ENCODE results near the gene IL2RA. TPM values are rescaled to one million over a fixed set of nuclear protein-coding genes. Genes with fewer than 3 reads are reported as not detected.

IL2RA gene
- total and polyA plus RNA-seq, 9 of the 15 experiments (the other 6 are each of a cell fraction or from before 2014, with no cell fraction given): 0.95 TPM; not detected in 8

DNA sequence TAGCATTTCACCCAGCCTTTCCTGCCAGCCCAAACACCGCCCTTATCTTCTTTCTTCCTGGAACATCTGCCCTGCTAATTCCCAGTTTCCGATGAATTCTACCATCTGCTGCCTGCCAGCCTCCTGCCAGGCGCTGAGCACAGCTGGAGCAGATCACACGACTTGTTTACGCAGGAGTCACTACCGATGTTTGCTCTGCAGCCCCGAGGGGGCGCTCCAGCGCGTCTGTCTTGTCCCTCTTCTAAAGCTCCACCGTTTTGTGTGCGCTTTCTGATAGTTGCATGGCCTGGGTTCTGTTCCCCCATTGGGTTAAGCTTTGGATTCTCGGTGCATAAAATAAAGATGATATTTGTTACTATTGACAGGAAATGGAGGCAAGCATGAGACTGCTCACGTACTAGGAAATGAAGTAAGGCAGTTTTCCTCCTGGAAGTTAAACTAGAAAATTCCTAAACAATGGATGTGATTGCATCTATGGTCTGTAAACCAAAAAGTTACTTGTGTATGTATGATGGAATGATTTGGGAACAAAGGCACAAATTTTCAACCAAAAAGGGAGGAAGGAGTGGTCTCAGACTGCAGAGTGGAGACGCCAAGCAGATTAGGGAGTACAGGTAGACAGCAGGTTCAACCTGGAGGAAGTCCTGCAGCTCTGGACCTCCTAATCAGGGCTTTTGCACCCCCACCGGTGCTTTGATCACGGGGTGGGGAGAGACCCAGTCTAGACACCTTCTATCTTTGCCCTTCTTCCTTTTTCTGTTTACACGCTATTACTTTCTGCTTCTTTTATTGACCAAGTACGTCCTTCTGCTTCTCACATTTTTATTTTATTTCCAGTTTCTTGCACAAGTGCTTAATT lies 24.4 kb upstream of the IL2RA start (continued):
- TF ChIP-seq, protein P1, sequence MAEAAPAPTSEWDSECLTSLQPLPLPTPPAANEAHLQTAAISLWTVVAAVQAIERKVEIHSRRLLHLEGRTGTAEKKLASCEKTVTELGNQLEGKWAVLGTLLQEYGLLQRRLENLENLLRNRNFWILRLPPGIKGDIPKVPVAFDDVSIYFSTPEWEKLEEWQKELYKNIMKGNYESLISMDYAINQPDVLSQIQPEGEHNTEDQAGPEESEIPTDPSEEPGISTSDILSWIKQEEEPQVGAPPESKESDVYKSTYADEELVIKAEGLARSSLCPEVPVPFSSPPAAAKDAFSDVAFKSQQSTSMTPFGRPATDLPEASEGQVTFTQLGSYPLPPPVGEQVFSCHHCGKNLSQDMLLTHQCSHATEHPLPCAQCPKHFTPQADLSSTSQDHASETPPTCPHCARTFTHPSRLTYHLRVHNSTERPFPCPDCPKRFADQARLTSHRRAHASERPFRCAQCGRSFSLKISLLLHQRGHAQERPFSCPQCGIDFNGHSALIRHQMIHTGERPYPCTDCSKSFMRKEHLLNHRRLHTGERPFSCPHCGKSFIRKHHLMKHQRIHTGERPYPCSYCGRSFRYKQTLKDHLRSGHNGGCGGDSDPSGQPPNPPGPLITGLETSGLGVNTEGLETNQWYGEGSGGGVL (CRISPR knock-in tag; IDR thresholded peaks at IDR 0.05): no peak
- TF ChIP-seq TSC22D4 (tag; IDR thresholded peaks at IDR 0.05): no peak
- TF ChIP-seq KLF1 (tag; IDR thresholded peaks at IDR 0.05): no peak
- peak; percentile 69; the same call in 1 of the 2 replicates for TF ChIP-seq XRCC5 (IDR thresholded peaks at IDR 0.05; ENCODE audit: low read depth, low read length)
- TF ChIP-seq, protein P2, sequence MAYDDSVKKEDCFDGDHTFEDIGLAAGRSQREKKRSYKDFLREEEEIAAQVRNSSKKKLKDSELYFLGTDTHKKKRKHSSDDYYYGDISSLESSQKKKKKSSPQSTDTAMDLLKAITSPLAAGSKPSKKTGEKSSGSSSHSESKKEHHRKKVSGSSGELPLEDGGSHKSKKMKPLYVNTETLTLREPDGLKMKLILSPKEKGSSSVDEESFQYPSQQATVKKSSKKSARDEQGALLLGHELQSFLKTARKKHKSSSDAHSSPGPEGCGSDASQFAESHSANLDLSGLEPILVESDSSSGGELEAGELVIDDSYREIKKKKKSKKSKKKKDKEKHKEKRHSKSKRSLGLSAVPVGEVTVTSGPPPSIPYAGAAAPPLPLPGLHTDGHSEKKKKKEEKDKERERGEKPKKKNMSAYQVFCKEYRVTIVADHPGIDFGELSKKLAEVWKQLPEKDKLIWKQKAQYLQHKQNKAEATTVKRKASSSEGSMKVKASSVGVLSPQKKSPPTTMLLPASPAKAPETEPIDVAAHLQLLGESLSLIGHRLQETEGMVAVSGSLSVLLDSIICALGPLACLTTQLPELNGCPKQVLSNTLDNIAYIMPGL (CRISPR knock-in tag; IDR thresholded peaks at IDR 0.05): no peak
- TF ChIP-seq, protein P3, sequence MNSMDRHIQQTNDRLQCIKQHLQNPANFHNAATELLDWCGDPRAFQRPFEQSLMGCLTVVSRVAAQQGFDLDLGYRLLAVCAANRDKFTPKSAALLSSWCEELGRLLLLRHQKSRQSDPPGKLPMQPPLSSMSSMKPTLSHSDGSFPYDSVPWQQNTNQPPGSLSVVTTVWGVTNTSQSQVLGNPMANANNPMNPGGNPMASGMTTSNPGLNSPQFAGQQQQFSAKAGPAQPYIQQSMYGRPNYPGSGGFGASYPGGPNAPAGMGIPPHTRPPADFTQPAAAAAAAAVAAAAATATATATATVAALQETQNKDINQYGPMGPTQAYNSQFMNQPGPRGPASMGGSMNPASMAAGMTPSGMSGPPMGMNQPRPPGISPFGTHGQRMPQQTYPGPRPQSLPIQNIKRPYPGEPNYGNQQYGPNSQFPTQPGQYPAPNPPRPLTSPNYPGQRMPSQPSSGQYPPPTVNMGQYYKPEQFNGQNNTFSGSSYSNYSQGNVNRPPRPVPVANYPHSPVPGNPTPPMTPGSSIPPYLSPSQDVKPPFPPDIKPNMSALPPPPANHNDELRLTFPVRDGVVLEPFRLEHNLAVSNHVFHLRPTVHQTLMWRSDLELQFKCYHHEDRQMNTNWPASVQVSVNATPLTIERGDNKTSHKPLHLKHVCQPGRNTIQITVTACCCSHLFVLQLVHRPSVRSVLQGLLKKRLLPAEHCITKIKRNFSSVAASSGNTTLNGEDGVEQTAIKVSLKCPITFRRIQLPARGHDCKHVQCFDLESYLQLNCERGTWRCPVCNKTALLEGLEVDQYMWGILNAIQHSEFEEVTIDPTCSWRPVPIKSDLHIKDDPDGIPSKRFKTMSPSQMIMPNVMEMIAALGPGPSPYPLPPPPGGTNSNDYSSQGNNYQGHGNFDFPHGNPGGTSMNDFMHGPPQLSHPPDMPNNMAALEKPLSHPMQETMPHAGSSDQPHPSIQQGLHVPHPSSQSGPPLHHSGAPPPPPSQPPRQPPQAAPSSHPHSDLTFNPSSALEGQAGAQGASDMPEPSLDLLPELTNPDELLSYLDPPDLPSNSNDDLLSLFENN (IDR thresholded peaks at IDR 0.05; ENCODE audit: low read depth in 2 of 2, low read length in 2 of 2): no peak
- TF ChIP-seq ZNF143 (CRISPR knock-in tag; IDR thresholded peaks at IDR 0.05): 0 out of 2 replicates have a peak, but pooled peaks have one; percentile 17
- no peak for TF ChIP-seq SAFB (IDR thresholded peaks at IDR 0.05; ENCODE audit: borderline replicate concordance, low read depth, low read length)
- TF ChIP-seq, protein P4, sequence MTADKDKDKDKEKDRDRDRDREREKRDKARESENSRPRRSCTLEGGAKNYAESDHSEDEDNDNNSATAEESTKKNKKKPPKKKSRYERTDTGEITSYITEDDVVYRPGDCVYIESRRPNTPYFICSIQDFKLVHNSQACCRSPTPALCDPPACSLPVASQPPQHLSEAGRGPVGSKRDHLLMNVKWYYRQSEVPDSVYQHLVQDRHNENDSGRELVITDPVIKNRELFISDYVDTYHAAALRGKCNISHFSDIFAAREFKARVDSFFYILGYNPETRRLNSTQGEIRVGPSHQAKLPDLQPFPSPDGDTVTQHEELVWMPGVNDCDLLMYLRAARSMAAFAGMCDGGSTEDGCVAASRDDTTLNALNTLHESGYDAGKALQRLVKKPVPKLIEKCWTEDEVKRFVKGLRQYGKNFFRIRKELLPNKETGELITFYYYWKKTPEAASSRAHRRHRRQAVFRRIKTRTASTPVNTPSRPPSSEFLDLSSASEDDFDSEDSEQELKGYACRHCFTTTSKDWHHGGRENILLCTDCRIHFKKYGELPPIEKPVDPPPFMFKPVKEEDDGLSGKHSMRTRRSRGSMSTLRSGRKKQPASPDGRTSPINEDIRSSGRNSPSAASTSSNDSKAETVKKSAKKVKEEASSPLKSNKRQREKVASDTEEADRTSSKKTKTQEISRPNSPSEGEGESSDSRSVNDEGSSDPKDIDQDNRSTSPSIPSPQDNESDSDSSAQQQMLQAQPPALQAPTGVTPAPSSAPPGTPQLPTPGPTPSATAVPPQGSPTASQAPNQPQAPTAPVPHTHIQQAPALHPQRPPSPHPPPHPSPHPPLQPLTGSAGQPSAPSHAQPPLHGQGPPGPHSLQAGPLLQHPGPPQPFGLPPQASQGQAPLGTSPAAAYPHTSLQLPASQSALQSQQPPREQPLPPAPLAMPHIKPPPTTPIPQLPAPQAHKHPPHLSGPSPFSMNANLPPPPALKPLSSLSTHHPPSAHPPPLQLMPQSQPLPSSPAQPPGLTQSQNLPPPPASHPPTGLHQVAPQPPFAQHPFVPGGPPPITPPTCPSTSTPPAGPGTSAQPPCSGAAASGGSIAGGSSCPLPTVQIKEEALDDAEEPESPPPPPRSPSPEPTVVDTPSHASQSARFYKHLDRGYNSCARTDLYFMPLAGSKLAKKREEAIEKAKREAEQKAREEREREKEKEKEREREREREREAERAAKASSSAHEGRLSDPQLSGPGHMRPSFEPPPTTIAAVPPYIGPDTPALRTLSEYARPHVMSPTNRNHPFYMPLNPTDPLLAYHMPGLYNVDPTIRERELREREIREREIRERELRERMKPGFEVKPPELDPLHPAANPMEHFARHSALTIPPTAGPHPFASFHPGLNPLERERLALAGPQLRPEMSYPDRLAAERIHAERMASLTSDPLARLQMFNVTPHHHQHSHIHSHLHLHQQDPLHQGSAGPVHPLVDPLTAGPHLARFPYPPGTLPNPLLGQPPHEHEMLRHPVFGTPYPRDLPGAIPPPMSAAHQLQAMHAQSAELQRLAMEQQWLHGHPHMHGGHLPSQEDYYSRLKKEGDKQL (CRISPR knock-in tag; IDR thresholded peaks at IDR 0.05; ENCODE audit: borderline replicate concordance): no peak
- TF ChIP-seq, protein P5, sequence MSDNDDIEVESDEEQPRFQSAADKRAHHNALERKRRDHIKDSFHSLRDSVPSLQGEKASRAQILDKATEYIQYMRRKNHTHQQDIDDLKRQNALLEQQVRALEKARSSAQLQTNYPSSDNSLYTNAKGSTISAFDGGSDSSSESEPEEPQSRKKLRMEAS (CRISPR knock-in tag; IDR thresholded peaks at IDR 0.05): peak; percentile 63
- peak; percentile 90 for TF ChIP-seq BHLHE40 (IDR thresholded peaks at IDR 0.05; ENCODE audit: low read length)
- no peak for TF ChIP-seq ZC3H4 (CRISPR knock-in tag; IDR thresholded peaks at IDR 0.05; ENCODE audit: borderline replicate concordance)
- TF ChIP-seq HDAC1 (IDR thresholded peaks at IDR 0.05): no peak
